Natural killer cell (primary cell): ENCODE measurements around the gene ESRRG. TPM values are rescaled to one million over a fixed set of nuclear protein-coding genes. Genes with fewer than 3 reads are reported as not detected.

Experiments
- ATAC-seq, 3 donors: fragments of 150-1000 bp in 2 of 3; fragments of 200-7000 bp in 1 of 3; cut with Tn5 transposase; 1 replicate in 1 of 3; 2 replicates in 2 of 3; pipeline ENCODE4 v1.10.0; 2021; ENCODE audit warnings: mild to moderate bottlenecking in 2 of 3, moderate library complexity in 2 of 3
- DNase-seq, 2 donors: peaks; one replicate each; pipeline versions ENCODE4 v3.0.0 to v3.0.0-alpha.2; 2013 to 2021; ENCODE audit warnings: mixed read lengths in 1 of 2
- H3K27ac ChIP-seq: one replicate; pipeline ENCODE4 v1.5.1; 2013; ENCODE audit warnings: mild to moderate bottlenecking, low read length
- H3K27me3 ChIP-seq: one replicate; pipeline ENCODE4 v1.6.1; 2013; ENCODE audit warnings: low read length; ENCODE audit not compliant: control insufficient read depth, insufficient read depth
- H3K36me3 ChIP-seq: one replicate; pipeline ENCODE4 v1.6.1; 2013; ENCODE audit warnings: low read length; ENCODE audit not compliant: control insufficient read depth, insufficient read depth
- H3K4me1 ChIP-seq: one replicate; pipeline ENCODE4 v1.6.1; 2013; ENCODE audit warnings: low read length; ENCODE audit not compliant: control insufficient read depth, insufficient read depth
- H3K4me3 ChIP-seq: one replicate; pipeline ENCODE4 v1.5.1; 2013; ENCODE audit warnings: low read length
- H3K9me3 ChIP-seq: one replicate; pipeline ENCODE4 v1.6.1; 2013; ENCODE audit warnings: low read length; ENCODE audit not compliant: control insufficient read depth, insufficient read depth
- H3K27ac Mint-ChIP-seq, 2 donors: one replicate each; pipeline ENCODE4 v1.8.0; 2022; ENCODE audit warnings: mild to moderate bottlenecking in 2 of 2, mixed read lengths in 2 of 2, moderate library complexity in 1 of 2
- H3K27me3 Mint-ChIP-seq, 2 donors: one replicate each; pipeline ENCODE4 v1.8.0; 2022; ENCODE audit warnings: low read depth in 2 of 2, mixed read lengths in 2 of 2
- H3K36me3 Mint-ChIP-seq: one replicate; pipeline ENCODE4 v1.8.0; 2022; ENCODE audit warnings: mixed read lengths
- H3K4me1 Mint-ChIP-seq, 2 donors: one replicate each; pipeline ENCODE4 v1.8.0; 2022; ENCODE audit warnings: mixed read lengths in 2 of 2
- H3K4me3 Mint-ChIP-seq: one replicate; pipeline ENCODE4 v1.8.0; 2022; ENCODE audit warnings: mild to moderate bottlenecking, moderate library complexity, mixed read lengths
- H3K9me3 Mint-ChIP-seq, 2 donors: one replicate each; pipeline ENCODE4 v1.8.0; 2022; ENCODE audit warnings: mixed read lengths in 2 of 2
- WGBS: methylation state at CpG from one replicate; pipeline ENCODE4 v1.1.7; 2013; ENCODE audit warnings: missing lambda C conversion rate; ENCODE audit not compliant: insufficient coverage; 5-methylcytosine and 5-hydroxymethylcytosine counted together
- intact Hi-C: fragments of 100-400 bp; cut with micrococcal nuclease; formaldehyde crosslinking; loops from one replicate; pipeline ENCODE4 v1.14.2; 2022
- total RNA-seq, 4 donors: library from RNA; stranded (reverse); fragments of 120-200 nt in 1 of 4; gene quantifications; one replicate each; pipeline versions ENCODE4 v1.2.3 to v1.2.4, GENCODE V29; 2013 to 2022
- TF ChIP-seq, protein P1 (sequence below): fragments of 200-600 bp; IDR thresholded peaks from one replicate; pipeline ENCODE4 v1.8.0; 2022; ENCODE audit warnings: antibody characterized with exemption

ESRRG gene
- total RNA-seq, 3 donors from 2014 or later (not counting 1 experiment from before 2014, with no cell fraction given) = not detected

DNA sequence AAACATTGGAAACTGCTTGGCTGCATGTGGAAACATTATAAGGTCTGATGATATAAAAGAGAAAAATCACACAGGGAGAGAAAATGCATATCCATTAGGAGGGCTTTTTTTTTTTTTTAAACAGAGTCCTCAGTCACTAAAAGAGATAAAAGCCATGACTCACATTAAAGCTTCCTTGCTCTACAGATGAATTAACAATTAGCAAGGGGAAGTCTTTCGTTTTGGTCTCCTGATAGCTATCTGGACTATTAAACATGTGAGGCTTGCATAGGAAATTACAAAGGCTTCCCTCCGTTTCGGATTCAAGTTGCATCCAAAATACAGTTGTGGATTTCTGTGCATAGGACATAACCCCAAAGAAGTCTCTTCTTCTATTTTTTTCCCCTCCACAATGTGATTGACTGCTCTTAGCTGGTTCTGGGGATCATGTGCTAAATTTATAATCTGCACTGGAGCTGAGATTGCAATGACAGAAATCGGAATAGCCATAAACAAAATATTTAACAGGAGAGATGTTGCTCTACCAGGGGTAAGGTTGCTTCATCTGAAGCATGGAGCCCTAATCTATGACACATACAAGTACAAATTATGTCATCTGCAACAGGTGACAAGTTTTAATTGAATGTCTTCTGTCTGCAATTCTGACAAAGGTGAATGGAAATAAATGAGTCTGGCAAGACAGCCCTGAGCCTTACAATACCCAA is 146.8 kb downstream of the ESRRG start:
- Histone ChIP-seq H3K4me1 (no peaks in the 10 kb centered on the region), H3K4me3 (no peak overlapping the region), H3K9me3 (no peaks in the 10 kb centered on the region), H3K27me3 (no peaks in the 10 kb centered on the region), H3K36me3 (no peaks in the 10 kb centered on the region), H3K27ac (no peak overlapping the region)
- H3K4me1 Mint-ChIP-seq = no peaks in the 10 kb centered on the region
- DNase-seq = no peak
- H3K27ac Mint-ChIP-seq = no peak overlapping the region
- H3K9me3 Mint-ChIP-seq = peaks cover 2 to 4% of the 10 kb centered on the region in 2 donors
- H3K36me3 Mint-ChIP-seq = no peaks in the 10 kb centered on the region
- TF ChIP-seq, protein P1, sequence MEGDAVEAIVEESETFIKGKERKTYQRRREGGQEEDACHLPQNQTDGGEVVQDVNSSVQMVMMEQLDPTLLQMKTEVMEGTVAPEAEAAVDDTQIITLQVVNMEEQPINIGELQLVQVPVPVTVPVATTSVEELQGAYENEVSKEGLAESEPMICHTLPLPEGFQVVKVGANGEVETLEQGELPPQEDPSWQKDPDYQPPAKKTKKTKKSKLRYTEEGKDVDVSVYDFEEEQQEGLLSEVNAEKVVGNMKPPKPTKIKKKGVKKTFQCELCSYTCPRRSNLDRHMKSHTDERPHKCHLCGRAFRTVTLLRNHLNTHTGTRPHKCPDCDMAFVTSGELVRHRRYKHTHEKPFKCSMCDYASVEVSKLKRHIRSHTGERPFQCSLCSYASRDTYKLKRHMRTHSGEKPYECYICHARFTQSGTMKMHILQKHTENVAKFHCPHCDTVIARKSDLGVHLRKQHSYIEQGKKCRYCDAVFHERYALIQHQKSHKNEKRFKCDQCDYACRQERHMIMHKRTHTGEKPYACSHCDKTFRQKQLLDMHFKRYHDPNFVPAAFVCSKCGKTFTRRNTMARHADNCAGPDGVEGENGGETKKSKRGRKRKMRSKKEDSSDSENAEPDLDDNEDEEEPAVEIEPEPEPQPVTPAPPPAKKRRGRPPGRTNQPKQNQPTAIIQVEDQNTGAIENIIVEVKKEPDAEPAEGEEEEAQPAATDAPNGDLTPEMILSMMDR = no peak
- H3K27me3 Mint-ChIP-seq = no peaks in the 10 kb centered on the region
- intact Hi-C loops = no loop called here
- WGBS = 58% methylated on average over 2 of the region's 4 CpGs
- H3K4me3 Mint-ChIP-seq = no peak overlapping the region
- ATAC-seq = no peak

DNA sequence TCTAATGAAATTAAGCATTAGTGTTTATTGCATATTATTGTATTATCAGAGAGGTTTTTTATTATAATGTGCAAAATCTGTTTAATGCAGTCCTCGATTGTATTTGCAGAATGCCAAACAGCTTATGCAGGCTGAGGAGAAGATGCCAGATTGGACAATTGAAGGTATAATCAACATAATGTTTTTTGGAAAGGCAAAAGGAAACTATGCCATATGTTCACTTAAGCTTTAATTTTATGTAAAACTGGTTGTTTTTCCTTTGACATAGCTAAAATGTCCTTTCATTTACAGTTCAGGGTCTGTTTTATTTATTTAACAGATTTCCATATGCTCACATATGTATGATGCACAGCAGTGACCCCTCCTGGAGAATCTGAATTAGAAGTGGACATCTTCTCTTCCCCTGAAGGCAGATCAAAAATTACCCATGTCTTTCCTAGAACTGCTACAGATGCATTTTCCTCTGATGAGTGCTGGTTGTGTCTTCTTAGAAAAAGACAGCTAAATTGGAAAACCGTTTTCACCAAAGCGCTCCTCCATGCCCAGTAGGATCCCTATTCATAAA is 156.5 kb downstream of the ESRRG start:
- ATAC-seq = no peak

DNA sequence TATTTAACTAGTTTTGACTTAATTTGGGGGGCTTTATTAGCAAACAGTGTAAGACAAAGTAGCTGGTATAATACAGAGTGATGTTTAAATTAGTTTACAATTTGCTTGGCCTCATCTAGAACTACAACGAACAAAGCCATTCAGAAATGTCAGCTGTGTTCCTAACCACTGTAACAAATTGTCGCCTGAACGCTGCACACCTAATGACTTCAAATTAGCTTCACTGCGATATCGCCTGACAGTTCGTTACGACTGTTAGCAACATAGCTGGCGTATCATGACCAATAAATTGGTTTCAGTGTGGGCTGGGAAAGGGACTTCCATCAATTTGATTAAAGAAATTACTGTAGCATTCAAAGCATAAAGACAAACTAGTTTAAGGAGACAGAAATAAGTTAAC is 160.1 kb downstream of the ESRRG start:
- H3K36me3 ChIP-seq = no peaks in the 10 kb centered on the region
- no peak overlapping the region for H3K4me3 ChIP-seq
- Mint-ChIP-seq H3K9me3 (peaks cover 0 to 2% of the 10 kb centered on the region in 2 donors), H3K36me3 (no peaks in the 10 kb centered on the region), H3K4me3 (no peak overlapping the region), H3K27me3 (no peaks in the 10 kb centered on the region), H3K27ac (no peak overlapping the region), H3K4me1 (no peaks in the 10 kb centered on the region)
- TF ChIP-seq, protein P1 = no peak
- DNase-seq = no peak
- H3K27me3 ChIP-seq = no peaks in the 10 kb centered on the region
- 91% methylated on average over 8 of the region's 8 CpGs for WGBS
- ATAC-seq = no peak
- no peaks in the 10 kb centered on the region for H3K9me3 ChIP-seq
- intact Hi-C loops = no loop called here
- H3K27ac ChIP-seq = no peak overlapping the region
- H3K4me1 ChIP-seq = no peaks in the 10 kb centered on the region

More for the DNA sequence above, 156.5 kb downstream of the ESRRG start:
- Histone ChIP-seq H3K27me3 (no peaks in the 10 kb centered on the region), H3K27ac (no peak overlapping the region), H3K4me1 (no peaks in the 10 kb centered on the region), H3K36me3 (no peaks in the 10 kb centered on the region), H3K9me3 (no peaks in the 10 kb centered on the region), H3K4me3 (no peak overlapping the region)
- 72% methylated on average over 3 of the region's 3 CpGs for WGBS
- H3K4me3 Mint-ChIP-seq = no peak overlapping the region
- TF ChIP-seq, protein P1 = no peak
- no peak for DNase-seq
- H3K9me3 Mint-ChIP-seq = peaks cover 6 to 7% of the 10 kb centered on the region in 2 donors
- no peaks in the 10 kb centered on the region for H3K4me1 Mint-ChIP-seq
- H3K27ac Mint-ChIP-seq = no peak overlapping the region
- no peaks in the 10 kb centered on the region for H3K27me3 Mint-ChIP-seq
- no peaks in the 10 kb centered on the region for H3K36me3 Mint-ChIP-seq
- intact Hi-C loops = no loop called here

DNA sequence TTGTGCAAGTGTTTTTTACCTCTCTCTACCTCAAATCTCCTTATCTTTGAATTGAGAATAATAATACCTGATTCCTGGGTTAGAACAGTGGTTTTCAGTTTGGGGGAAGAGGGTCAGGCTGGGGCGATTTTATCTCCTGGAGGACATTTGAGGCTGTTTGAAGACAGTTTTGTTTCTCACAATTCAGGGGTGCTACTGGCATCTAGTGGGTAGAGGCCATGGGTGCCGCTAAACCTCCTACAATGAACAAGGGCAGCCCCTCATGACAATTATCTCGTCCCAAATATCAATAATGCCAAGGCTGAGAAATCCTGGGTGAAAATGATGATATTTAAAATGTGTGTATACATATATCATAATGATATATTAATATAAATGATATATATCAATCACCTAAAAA is 160.8 kb downstream of the ESRRG start:
- no peaks in the 10 kb centered on the region for H3K4me1 ChIP-seq
- no peak overlapping the region for H3K27ac Mint-ChIP-seq
- H3K36me3 Mint-ChIP-seq = no peaks in the 10 kb centered on the region
- TF ChIP-seq, protein P1 = no peak
- H3K27me3 ChIP-seq = no peaks in the 10 kb centered on the region
- DNase-seq (no peak), ATAC-seq (no peak)
- H3K9me3 Mint-ChIP-seq = peaks cover 0 to 2% of the 10 kb centered on the region in 2 donors
- no peak overlapping the region for H3K4me3 ChIP-seq
- H3K4me3 Mint-ChIP-seq = no peak overlapping the region
- intact Hi-C loops = no loop called here
- no peaks in the 10 kb centered on the region for H3K36me3 ChIP-seq
- 11% methylated on average over 1 of the region's 3 CpGs for WGBS
- H3K27ac ChIP-seq = no peak overlapping the region
- H3K27me3 Mint-ChIP-seq = no peaks in the 10 kb centered on the region
- no peaks in the 10 kb centered on the region for H3K4me1 Mint-ChIP-seq
- H3K9me3 ChIP-seq = no peaks in the 10 kb centered on the region
